Measurements from ENCODE around the gene PTF1A. TPM values are rescaled to one million over a fixed set of nuclear protein-coding genes. Genes with fewer than 3 reads are reported as not detected.

PTF1A gene
- total and polyA plus RNA-seq, 2 experiments from 2014 or later, result not detected

DNA sequence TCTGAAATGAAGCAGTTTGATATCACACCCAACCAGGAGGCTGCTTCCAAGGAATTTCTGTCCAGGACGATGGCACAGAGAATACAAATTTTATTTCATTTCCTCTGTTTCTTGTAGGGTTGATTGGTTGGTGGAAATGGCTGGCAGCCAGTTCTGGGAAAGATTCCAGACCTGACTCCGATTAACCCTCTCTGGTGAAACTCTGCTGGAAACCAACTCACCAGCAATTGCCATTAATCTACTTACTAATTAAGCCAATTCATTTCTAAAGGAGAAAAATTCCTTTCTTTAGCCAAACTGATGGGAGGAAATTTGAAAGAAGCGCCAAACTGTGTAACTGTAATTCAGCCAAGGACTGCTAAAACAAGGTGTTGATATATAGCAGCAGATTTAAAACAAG, 10.7 kb downstream of the PTF1A start:
- H3K9me3 ChIP-seq (ENCODE audit: low read depth), result no peaks in the 10 kb centered on the region
- no peak overlapping the region for H3K4me2 ChIP-seq (ENCODE audit: unreplicated experiment)
- H4K20me1 ChIP-seq (ENCODE audit: insufficient read depth), result no peaks in the 10 kb centered on the region
- no peaks in the 10 kb centered on the region for H3K9me2 ChIP-seq (ENCODE audit: insufficient read depth)
- H3F3A ChIP-seq (ENCODE audit: insufficient read depth), result no peaks in the 10 kb centered on the region
- no peaks in the 10 kb centered on the region for H3K4me1 ChIP-seq (ENCODE audit: insufficient read depth)
- no peak overlapping the region for H2AFZ ChIP-seq
- H3K79me2 ChIP-seq (ENCODE audit: insufficient read depth), result no peaks in the 10 kb centered on the region
- peaks cover 68% of the 10 kb centered on the region for H3K27me3 ChIP-seq (replicated peaks; ENCODE audit: insufficient read depth)
- WGBS, 2 experiments (ENCODE audit: low coverage in 1 of 2, low lambda C conversion rate in 2 of 2, missing lambda C conversion rate in 2 of 2), result 4 to 6% methylated on average over 3 of the region's 3 CpGs
- H3K36me3 ChIP-seq (ENCODE audit: low read depth), result no peaks in the 10 kb centered on the region
- H3K9ac ChIP-seq, result no peak overlapping the region
- DNase-seq, result no peak
- no peak overlapping the region for H3K4me3 ChIP-seq
- in situ Hi-C loops (cut with MboI), result no loop called here
- no peak overlapping the region for H3K27ac ChIP-seq
- no peak for TF ChIP-seq EZH2phosphoT487 (IDR thresholded peaks at IDR 0.05; ENCODE audit: insufficient read depth, low read depth)
- TF ChIP-seq EZH2 (IDR thresholded peaks at IDR 0.05; ENCODE audit: insufficient read depth, poor library complexity, severe bottlenecking), result no peak

- H3K4me3 ChIP-seq, result no peak overlapping the region
- no peaks in the 10 kb centered on the region for H3F3A ChIP-seq (ENCODE audit: insufficient read depth)
- no peaks in the 10 kb centered on the region for H3K4me1 ChIP-seq (ENCODE audit: insufficient read depth)
- H3K9me2 ChIP-seq (ENCODE audit: insufficient read depth), result no peaks in the 10 kb centered on the region
- in situ Hi-C loops (cut with MboI), result no loop called here
- no peaks in the 10 kb centered on the region for H3K9me3 ChIP-seq (ENCODE audit: low read depth)
- H3K27me3 ChIP-seq (replicated peaks; ENCODE audit: insufficient read depth), result peaks cover 60% of the 10 kb centered on the region
- H3K79me2 ChIP-seq (ENCODE audit: insufficient read depth), result no peaks in the 10 kb centered on the region
- TF ChIP-seq EZH2phosphoT487 (IDR thresholded peaks at IDR 0.05; ENCODE audit: insufficient read depth, low read depth) (no peak), EZH2 (IDR thresholded peaks at IDR 0.05; ENCODE audit: insufficient read depth, poor library complexity, severe bottlenecking) (no peak)
- H2AFZ ChIP-seq, result no peak overlapping the region
- no peak overlapping the region for H3K9ac ChIP-seq
- H3K4me2 ChIP-seq (ENCODE audit: unreplicated experiment), result no peak overlapping the region
- H3K27ac ChIP-seq, result no peak overlapping the region
- no peak for DNase-seq
- H4K20me1 ChIP-seq (ENCODE audit: insufficient read depth), result no peaks in the 10 kb centered on the region
- no peaks in the 10 kb centered on the region for H3K36me3 ChIP-seq (ENCODE audit: low read depth)
- WGBS, 2 experiments (ENCODE audit: low coverage in 1 of 2, low lambda C conversion rate in 2 of 2, missing lambda C conversion rate in 2 of 2), result 26 to 34% methylated on average over 29 of the region's 29 CpGs
Measured at GRCh38 chr10:23203369-23204325, 11.5 kb downstream of the PTF1A start.

DNA sequence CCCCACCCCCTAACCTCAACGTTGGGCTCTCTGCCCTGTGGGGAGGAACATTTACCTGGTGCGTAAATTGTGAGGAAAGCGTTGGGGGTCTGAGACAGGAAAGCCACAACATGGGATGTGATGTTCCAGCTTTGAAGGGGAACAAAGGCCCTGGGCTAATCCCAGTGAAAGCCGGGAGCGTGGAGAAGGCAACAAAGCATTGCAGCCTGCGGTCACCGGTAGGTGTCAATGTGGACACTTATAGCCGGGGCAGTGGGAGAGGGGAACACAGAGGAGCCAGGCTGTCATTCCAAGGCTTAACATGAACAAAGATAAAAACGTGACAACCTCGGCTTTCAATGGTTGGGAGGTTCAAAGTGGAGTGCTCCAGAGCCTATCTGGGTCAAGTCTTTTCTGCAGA, 12.7 kb downstream of the PTF1A start:
- no peak for TF ChIP-seq EZH2 (IDR thresholded peaks at IDR 0.05; ENCODE audit: insufficient read depth, poor library complexity, severe bottlenecking)
- TF ChIP-seq EZH2phosphoT487 (IDR thresholded peaks at IDR 0.05; ENCODE audit: insufficient read depth, low read depth), result no peak
- DNase-seq, result no peak
- Histone ChIP-seq H3K9ac (no peak overlapping the region), H3K9me2 (ENCODE audit: insufficient read depth) (no peaks in the 10 kb centered on the region), H3F3A (ENCODE audit: insufficient read depth) (no peaks in the 10 kb centered on the region), H2AFZ (no peak overlapping the region), H3K4me1 (ENCODE audit: insufficient read depth) (no peaks in the 10 kb centered on the region), H4K20me1 (ENCODE audit: insufficient read depth) (no peaks in the 10 kb centered on the region), H3K79me2 (ENCODE audit: insufficient read depth) (no peaks in the 10 kb centered on the region), H3K4me2 (ENCODE audit: unreplicated experiment) (no peak overlapping the region), H3K27ac (no peak overlapping the region), H3K4me3 (no peak overlapping the region), H3K9me3 (ENCODE audit: low read depth) (no peaks in the 10 kb centered on the region), H3K27me3 (replicated peaks; ENCODE audit: insufficient read depth) (peaks cover 58% of the 10 kb centered on the region), H3K36me3 (ENCODE audit: low read depth) (no peaks in the 10 kb centered on the region)
- in situ Hi-C loops (cut with MboI), result no loop called here
- 26 to 29% methylated on average over 10 of the region's 10 CpGs for WGBS, 2 experiments (ENCODE audit: low coverage in 1 of 2, low lambda C conversion rate in 2 of 2, missing lambda C conversion rate in 2 of 2)

DNA sequence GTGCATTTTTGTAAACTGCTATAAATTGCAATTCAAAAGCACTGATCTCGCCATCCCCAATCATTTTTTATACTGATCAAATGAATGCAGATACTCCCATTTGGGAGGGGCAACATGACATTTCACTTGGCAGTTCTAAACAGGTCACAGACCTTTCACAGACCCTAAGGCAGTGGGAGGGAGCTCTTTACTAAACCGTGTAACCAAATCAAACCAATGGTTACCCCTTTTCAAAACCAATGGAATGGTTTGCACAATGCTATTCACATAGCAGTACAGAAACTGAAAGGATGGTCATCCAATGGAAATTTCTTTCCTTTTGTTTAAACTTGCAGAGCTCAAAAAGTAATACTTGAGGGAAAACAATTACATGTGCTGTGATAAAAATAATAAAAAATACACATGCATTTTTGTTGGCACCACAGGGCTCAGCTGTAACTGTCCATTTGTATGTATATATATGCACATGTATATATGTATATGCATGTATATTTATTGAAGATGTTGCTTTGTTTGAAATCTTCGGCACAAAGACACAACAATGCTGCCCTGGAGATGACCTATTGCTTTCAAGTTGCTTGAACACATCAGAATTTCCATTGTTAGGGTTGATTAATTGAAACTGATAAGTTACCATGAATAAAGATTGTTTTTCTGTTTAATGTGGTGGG, 14.0 kb downstream of the PTF1A start:
- Histone ChIP-seq H3K4me2 (ENCODE audit: unreplicated experiment) (no peak overlapping the region), H3K4me3 (no peak overlapping the region), H3K36me3 (ENCODE audit: low read depth) (no peaks in the 10 kb centered on the region), H3K27me3 (replicated peaks; ENCODE audit: insufficient read depth) (peaks cover 44% of the 10 kb centered on the region), H3K27ac (no peak overlapping the region), H3K4me1 (ENCODE audit: insufficient read depth) (no peaks in the 10 kb centered on the region), H3K9ac (no peak overlapping the region), H3F3A (ENCODE audit: insufficient read depth) (no peaks in the 10 kb centered on the region), H4K20me1 (ENCODE audit: insufficient read depth) (no peaks in the 10 kb centered on the region), H2AFZ (no peak overlapping the region), H3K79me2 (ENCODE audit: insufficient read depth) (no peaks in the 10 kb centered on the region), H3K9me3 (ENCODE audit: low read depth) (no peaks in the 10 kb centered on the region), H3K9me2 (ENCODE audit: insufficient read depth) (no peaks in the 10 kb centered on the region)
- in situ Hi-C loops (cut with MboI), result no loop called here
- no peak for DNase-seq
- TF ChIP-seq EZH2phosphoT487 (IDR thresholded peaks at IDR 0.05; ENCODE audit: insufficient read depth, low read depth), result no peak
- no peak for TF ChIP-seq EZH2 (IDR thresholded peaks at IDR 0.05; ENCODE audit: insufficient read depth, poor library complexity, severe bottlenecking)
- 16 to 23% methylated on average over 3 of the region's 3 CpGs for WGBS, 2 experiments (ENCODE audit: low coverage in 1 of 2, low lambda C conversion rate in 2 of 2, missing lambda C conversion rate in 2 of 2)
